ENCODE measurements around the gene C14orf180. TPM values are rescaled to one million over a fixed set of nuclear protein-coding genes. Genes with fewer than 3 reads are reported as not detected.

The C14orf180 gene
- polyA plus RNA-seq (2013, experiment 1 of 2; ENCODE audit: insufficient read length) = not detected
- not detected for polyA plus RNA-seq (2013, experiment 2 of 2; ENCODE audit: insufficient read length)

- DNase-seq = no peak
Observed at GRCh38 chr14:104579507-104579906, at the start of gene C14orf180. TSS of gene C14orf180 (plus strand) at chr14:104579764. CDS start at chr14:104586431, 6,667 bp downstream.

- no peak for DNase-seq
Observed at GRCh38 chr14:104530646-104531045, 48.9 kb upstream of the C14orf180 start.

GRCh38 chr14:104531421-104532190 lies 48.0 kb upstream of the C14orf180 start:
- DNase-seq = no peak

- DNase-seq = no peak
Observed at GRCh38 chr14:104532191-104532555, 47.4 kb upstream of the C14orf180 start.

GRCh38 chr14:104534036-104534435 lies 45.5 kb upstream of the C14orf180 start:
- DNase-seq = no peak

GRCh38 chr14:104536942-104537612 lies 42.5 kb upstream of the C14orf180 start:
- peak; percentile 53 for DNase-seq

GRCh38 chr14:104537613-104537988 lies 42.0 kb upstream of the C14orf180 start:
- DNase-seq = no peak

GRCh38 chr14:104541905-104542465 lies 37.6 kb upstream of the C14orf180 start:
- DNase-seq = no peak

- no peak for DNase-seq
Observed at GRCh38 chr14:104542871-104543830, 36.4 kb upstream of the C14orf180 start.

- DNase-seq = no peak
Observed at GRCh38 chr14:104544362-104544961, 35.1 kb upstream of the C14orf180 start.

GRCh38 chr14:104545151-104545941 lies 34.2 kb upstream of the C14orf180 start:
- no peak for DNase-seq

- no peak for DNase-seq
Observed at GRCh38 chr14:104545942-104546501, 33.5 kb upstream of the C14orf180 start.

- DNase-seq = no peak
Observed at GRCh38 chr14:104546591-104547309, 32.8 kb upstream of the C14orf180 start.

- no peak for DNase-seq
Observed at GRCh38 chr14:104547310-104547997, 32.1 kb upstream of the C14orf180 start.

GRCh38 chr14:104547998-104548700 lies 31.4 kb upstream of the C14orf180 start:
- no peak for DNase-seq

- DNase-seq = no peak
Observed at GRCh38 chr14:104548802-104549535, 30.6 kb upstream of the C14orf180 start.

- no peak for DNase-seq
Observed at GRCh38 chr14:104549536-104550339, 29.8 kb upstream of the C14orf180 start.

All from fibroblast of skin of back (primary cell).